ENCODE data around the gene ABCA13.

- TF ChIP-seq SIN3A (IDR thresholded peaks at IDR 0.05; ENCODE audit: borderline replicate concordance, insufficient read depth, low read length) = no peak
- TF ChIP-seq POLR2AphosphoS5 (IDR thresholded peaks at IDR 0.05; ENCODE audit: low read depth, low read length) = no peak
- no peak for TF ChIP-seq REST (IDR thresholded peaks at IDR 0.05; ENCODE audit: insufficient read depth in 1 of 2, low read depth in 2 of 2, low read length in 2 of 2)
- no peak for TF ChIP-seq TAF1 (IDR thresholded peaks at IDR 0.05; ENCODE audit: borderline replicate concordance, insufficient read depth, low read length)
These were observed 191.9 kb downstream of the ABCA13 start for GRCh38 chr7:48363174-48363573.
